Activated B cell treated with CpG ODN at 0.5 μM for 24 hours (primary cell): Measurements from ENCODE around the gene ST6GAL1. TPM values are rescaled to one million over a fixed set of nuclear protein-coding genes. Genes with fewer than 3 reads are reported as not detected.

Experiments used
- ATAC-seq: fragments of 200-7000 bp; cut with Tn5 transposase; one replicate; pipeline ENCODE4 v1.10.0; 2021; ENCODE audit warnings: low read depth, mild to moderate bottlenecking, moderate library complexity
- CTCF ChIA-PET: fragments of 350-600 bp; sonication (Branson Sonifier 250); formaldehyde crosslinking; loops from one replicate; lab custom pipeline; 2021; ENCODE audit warnings: antibody characterized with exemption; lab: Charles Lee
- POLR2A ChIA-PET: fragments of 350-600 bp; sonication (Branson Sonifier 250); formaldehyde crosslinking; loops from one replicate; lab custom pipeline; 2021; ENCODE audit warnings: antibody characterized with exemption; lab: Charles Lee
- DNase-seq: peaks from one replicate; pipeline ENCODE4 v3.0.0; 2022
- H3K27ac Mint-ChIP-seq: one replicate; pipeline ENCODE4 v1.8.0; 2020; ENCODE audit warnings: mixed read lengths
- H3K27me3 Mint-ChIP-seq: one replicate; pipeline ENCODE4 v1.8.0; 2021; ENCODE audit warnings: mixed read lengths
- H3K36me3 Mint-ChIP-seq: one replicate; pipeline ENCODE4 v1.8.0; 2021; ENCODE audit warnings: low read depth, mixed read lengths
- H3K4me1 Mint-ChIP-seq: one replicate; pipeline ENCODE4 v1.8.0; 2021; ENCODE audit warnings: mixed read lengths
- H3K4me3 Mint-ChIP-seq: one replicate; pipeline ENCODE4 v1.8.0; 2020; ENCODE audit warnings: mild to moderate bottlenecking, mixed read lengths
- H3K9me3 Mint-ChIP-seq: one replicate; pipeline ENCODE4 v1.8.0; 2020; ENCODE audit warnings: mixed read lengths
- CTCF ChIP-seq: fragments of 200-600 bp; IDR thresholded peaks from one replicate; pipeline ENCODE4 v1.8.0; 2022; ENCODE audit warnings: antibody characterized with exemption, mild to moderate bottlenecking
- intact Hi-C: fragments of 100-400 bp; cut with micrococcal nuclease; formaldehyde crosslinking; loops from one replicate; pipeline ENCODE4 v1.15.1; 2024
- total RNA-seq: library from RNA; stranded (reverse); gene quantifications from 2 replicates; pipeline ENCODE4 v1.2.3, GENCODE V29; 2022

Gene ST6GAL1
- total RNA-seq, 1 donor from 2014 or later: 328 TPM

DNA sequence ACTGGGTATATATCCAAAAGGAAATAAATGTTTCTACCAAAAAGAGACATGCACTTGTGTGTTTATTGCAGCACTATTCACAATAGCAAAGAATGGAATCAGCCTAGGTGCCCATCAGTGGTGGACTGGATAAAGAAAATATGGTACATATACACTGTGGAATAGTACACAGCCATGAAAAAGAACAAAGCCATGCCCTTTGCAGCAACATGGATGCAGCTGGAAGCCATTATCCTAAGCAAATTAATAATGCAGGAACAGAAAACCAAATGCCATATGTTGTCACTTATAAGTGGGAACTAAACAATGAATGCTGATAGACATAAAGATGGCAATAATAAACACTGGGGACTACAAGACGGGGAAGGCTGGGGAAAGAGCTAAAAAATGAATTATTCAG is 106.1 kb downstream of the ST6GAL1 start:
- H3K4me1 Mint-ChIP-seq: peaks cover 78% of the 10 kb centered on the region
- ATAC-seq (no peak), DNase-seq (no peak)
- H3K27me3 Mint-ChIP-seq: no peaks in the 10 kb centered on the region
- no peak overlapping the region for H3K4me3 Mint-ChIP-seq
- peaks cover 2% of the 10 kb centered on the region for H3K9me3 Mint-ChIP-seq
- intact Hi-C loops: no loop called here
- H3K36me3 Mint-ChIP-seq: peaks cover 84% of the 10 kb centered on the region
- POLR2A ChIA-PET: interaction anchor here (1.1 to 1.4 kb wide), 2 partner anchors 20 to 50 kb away, joined by 3 to 5 read pairs; no protein-coding TSS in a partner anchor
- no peak overlapping the region for H3K27ac Mint-ChIP-seq
- CTCF ChIA-PET: no interaction called here
- TF ChIP-seq CTCF: no peak

GRCh38 chr3:187039100-187039722 is 108.9 kb downstream of the ST6GAL1 start:
- intact Hi-C loops: no loop called here

DNA sequence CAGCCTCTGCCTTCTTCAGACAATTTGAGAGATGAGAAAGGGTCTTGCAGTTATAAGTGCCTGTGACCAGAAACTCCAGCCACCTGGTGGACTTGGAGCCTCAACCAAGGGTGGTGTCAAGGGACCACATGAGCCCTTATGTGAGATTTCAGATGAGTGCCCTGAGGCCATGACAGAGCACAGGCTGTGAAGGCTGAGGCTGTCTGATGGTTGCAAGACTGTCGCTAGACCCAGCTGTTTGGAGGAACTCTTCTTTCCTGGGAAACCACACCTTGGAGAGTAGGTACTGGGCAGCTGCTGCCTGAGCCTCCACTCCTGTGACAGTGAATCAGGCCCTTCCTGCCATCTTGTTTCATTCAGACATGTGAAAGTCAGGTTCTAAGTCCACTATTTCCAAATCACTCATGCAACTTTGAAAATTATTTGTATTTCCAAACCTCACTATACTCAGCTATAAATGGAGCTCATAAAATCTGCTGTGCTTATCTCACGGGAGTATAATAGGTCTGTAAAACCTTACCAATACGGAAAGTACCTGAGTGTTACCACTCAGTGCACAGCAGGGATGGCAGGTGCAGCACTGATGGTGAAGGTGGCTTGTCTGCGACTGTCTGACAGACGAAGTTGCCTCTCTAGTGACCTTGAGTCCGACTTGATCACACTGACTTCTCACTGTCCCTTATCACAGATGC is 109.5 kb downstream of the ST6GAL1 start:
- POLR2A ChIA-PET: interaction anchor here (0.8 to 4.2 kb wide), 8 partner anchors 9 to 43 kb away, joined by 5 to 39 read pairs (median 5); no protein-coding TSS in a partner anchor

More at GRCh38 chr3:187039100-187039722, 108.9 kb downstream of the ST6GAL1 start:
- Mint-ChIP-seq H3K27ac (peak overlapping the region; percentile 97), H3K4me3 (peak overlapping the region; percentile 25), H3K4me1 (peaks cover 83% of the 10 kb centered on the region), H3K36me3 (peaks cover 88% of the 10 kb centered on the region), H3K9me3 (peaks cover 2% of the 10 kb centered on the region), H3K27me3 (no peaks in the 10 kb centered on the region)
- POLR2A ChIA-PET: interaction anchor here (0.8 to 4.2 kb wide), 7 partner anchors 8 to 40 kb away, joined by 5 to 39 read pairs (median 5); no protein-coding TSS in a partner anchor
- TF ChIP-seq CTCF: no peak
- DNase-seq: no peak
- CTCF ChIA-PET: interaction anchor here (0.8 kb wide), 1 partner anchor 11 kb away, joined by 3 read pairs; no protein-coding TSS in a partner anchor
- ATAC-seq: no peak

GRCh38 chr3:187040516-187041361 is 110.4 kb downstream of the ST6GAL1 start:
- Mint-ChIP-seq H3K27ac (peak overlapping the region; percentile 97), H3K4me3 (peak overlapping the region; percentile 24), H3K4me1 (peaks cover 82% of the 10 kb centered on the region), H3K36me3 (peaks cover 85% of the 10 kb centered on the region), H3K9me3 (peaks cover 2% of the 10 kb centered on the region), H3K27me3 (no peaks in the 10 kb centered on the region)
- intact Hi-C loops: loop anchor here (1.0 kb wide), 1 partner anchor 9 kb away; no protein-coding TSS in a partner anchor
- POLR2A ChIA-PET: interaction anchor here (1.0 to 9.2 kb wide), 15 partner anchors 10 to 109 kb away, joined by 3 to 80 read pairs (median 5); no protein-coding TSS in a partner anchor
- CTCF ChIA-PET: interaction anchor here (0.8 to 2.0 kb wide), 2 partner anchors 14 to 98 kb away, joined by 3 to 5 read pairs; partner anchors contain the start of gene RPL39L
- TF ChIP-seq CTCF: no peak
- no peak for DNase-seq
- no peak for ATAC-seq

More for the DNA sequence above, 109.5 kb downstream of the ST6GAL1 start:
- no peak for TF ChIP-seq CTCF
- peak overlapping the region; percentile 97 for H3K27ac Mint-ChIP-seq
- peak; percentile 21 for ATAC-seq
- H3K9me3 Mint-ChIP-seq: peaks cover 2% of the 10 kb centered on the region
- CTCF ChIA-PET: interaction anchor here (2.0 kb wide), 1 partner anchor 14 kb away, joined by 5 read pairs; no protein-coding TSS in a partner anchor
- peaks cover 82% of the 10 kb centered on the region for H3K4me1 Mint-ChIP-seq
- no peaks in the 10 kb centered on the region for H3K27me3 Mint-ChIP-seq
- intact Hi-C loops: no loop called here
- DNase-seq: no peak
- H3K36me3 Mint-ChIP-seq: peaks cover 85% of the 10 kb centered on the region
- H3K4me3 Mint-ChIP-seq: peak overlapping the region; percentile 24
